Loucy (cell line): ENCODE results near the gene FAR2.

Experiments
- H2AFZ ChIP-seq: fragments of 200-600 bp; sonication (generic); 2 replicates; pipeline ENCODE4 v1.6.0; 2016; ENCODE audit warnings: antibody characterized with exemption, mild to moderate bottlenecking, low read length, moderate library complexity
- H3F3A ChIP-seq: fragments of 200-600 bp; 2 replicates; pipeline ENCODE4 v1.6.0; 2016; ENCODE audit warnings: antibody characterized with exemption, low read depth, mild to moderate bottlenecking
- H3K27me3 ChIP-seq: fragments of 200-600 bp; sonication (generic); 2 replicates; pipeline ENCODE4 v1.6.1; 2014; ENCODE audit warnings: low read length, mild to moderate bottlenecking; ENCODE audit not compliant: insufficient read depth, poor library complexity, severe bottlenecking
- H3K36me3 ChIP-seq: fragments of 200-600 bp; sonication (generic); 2 replicates; pipeline ENCODE4 v1.6.1; 2016; ENCODE audit warnings: low read length; ENCODE audit not compliant: insufficient read depth
- H3K4me1 ChIP-seq: fragments of 200-600 bp; sonication (generic); 2 replicates; pipeline ENCODE4 v1.5.1; 2014; ENCODE audit warnings: low read length, mild to moderate bottlenecking; ENCODE audit not compliant: insufficient read depth, poor library complexity, severe bottlenecking
- H3K4me2 ChIP-seq: fragments of 200-600 bp; sonication (generic); 2 replicates; pipeline ENCODE4 v1.6.0; 2014; ENCODE audit warnings: antibody characterized with exemption, low read length, low read depth, mild to moderate bottlenecking; ENCODE audit not compliant: poor library complexity, severe bottlenecking
- H3K4me3 ChIP-seq: fragments of 200-600 bp; sonication (generic); 2 replicates; pipeline ENCODE4 v1.5.1; 2014; ENCODE audit warnings: low read length, mild to moderate bottlenecking, mixed read lengths; ENCODE audit not compliant: poor library complexity, severe bottlenecking
- H3K79me2 ChIP-seq: fragments of 200-600 bp; sonication (generic); 2 replicates; pipeline ENCODE4 v1.6.1; 2014; ENCODE audit warnings: low read length; ENCODE audit not compliant: insufficient read depth
- H3K9ac ChIP-seq: fragments of 200-600 bp; sonication (generic); 2 replicates; pipeline ENCODE4 v1.6.0; 2014; ENCODE audit warnings: mild to moderate bottlenecking, low read depth, low read length, moderate library complexity; ENCODE audit not compliant: poor library complexity, severe bottlenecking
- H3K9me2 ChIP-seq: fragments of 200-600 bp; sonication (generic); replicated peaks from 2 replicates; pipeline ENCODE4 v1.6.1; 2016; ENCODE audit warnings: low read depth, low read length, mixed read lengths
- H3K9me3 ChIP-seq: fragments of 200-600 bp; sonication (generic); 2 replicates; pipeline ENCODE4 v1.6.1; 2014; ENCODE audit warnings: mild to moderate bottlenecking, antibody characterized with exemption, low read length, low read depth; ENCODE audit not compliant: insufficient read depth
- H4K20me1 ChIP-seq: fragments of 200-600 bp; sonication (generic); 2 replicates; pipeline ENCODE4 v1.6.0; 2014; ENCODE audit warnings: antibody characterized with exemption, low read length, mild to moderate bottlenecking; ENCODE audit not compliant: insufficient read depth, poor library complexity, severe bottlenecking
- CTCF ChIP-seq: fragments of 200-600 bp; sonication (generic); conservative IDR thresholded peaks from 2 replicates; pipeline ENCODE4 v1.5.1; 2014; ENCODE audit warnings: mild to moderate bottlenecking, antibody characterized with exemption, low read length
- EZH2phosphoT487 ChIP-seq: fragments of 200-600 bp; IDR thresholded peaks from 2 replicates; pipeline ENCODE4 v1.6.1; 2018; ENCODE audit warnings: antibody characterized with exemption, mild to moderate bottlenecking, moderate library complexity, borderline replicate concordance

FAR2 gene

GRCh38 chr12:29160230-29160629, 11.2 kb downstream of the FAR2 start:
- Histone ChIP-seq H3K9me2 (no peaks in the 10 kb centered on the region), H3K4me1 (peaks cover 54% of the 10 kb centered on the region), H3K36me3 (no peaks in the 10 kb centered on the region), H3K9ac (no peak overlapping the region), H3K27me3 (no peaks in the 10 kb centered on the region), H4K20me1 (no peaks in the 10 kb centered on the region), H3K4me3 (no peak overlapping the region), H3K79me2 (peaks cover 86% of the 10 kb centered on the region), H3K9me3 (no peaks in the 10 kb centered on the region), H3F3A (no peaks in the 10 kb centered on the region), H2AFZ (no peak overlapping the region), H3K4me2 (peak overlapping the region; percentile 31)
- no peak for TF ChIP-seq EZH2phosphoT487
- no peak for TF ChIP-seq CTCF

GRCh38 chr12:29163146-29163545, 14.1 kb downstream of the FAR2 start:
- H3K79me2 ChIP-seq = peaks cover 83% of the 10 kb centered on the region
- no peaks in the 10 kb centered on the region for H4K20me1 ChIP-seq
- no peaks in the 10 kb centered on the region for H3K27me3 ChIP-seq
- H3K4me1 ChIP-seq = peaks cover 45% of the 10 kb centered on the region
- H3F3A ChIP-seq = no peaks in the 10 kb centered on the region
- no peak for TF ChIP-seq CTCF
- no peak for TF ChIP-seq EZH2phosphoT487
- H3K36me3 ChIP-seq = no peaks in the 10 kb centered on the region
- no peaks in the 10 kb centered on the region for H3K9me3 ChIP-seq
- H3K4me3 ChIP-seq = no peak overlapping the region
- H2AFZ ChIP-seq = no peak overlapping the region
- H3K9ac ChIP-seq = no peak overlapping the region
- H3K4me2 ChIP-seq = no peak overlapping the region
- no peaks in the 10 kb centered on the region for H3K9me2 ChIP-seq

GRCh38 chr12:29164477-29165393, 15.7 kb downstream of the FAR2 start:
- Histone ChIP-seq H3K4me1 (peaks cover 32% of the 10 kb centered on the region), H3K79me2 (peaks cover 70% of the 10 kb centered on the region; the same call in 1 of the 2 replicates), H4K20me1 (no peaks in the 10 kb centered on the region), H2AFZ (no peak overlapping the region), H3K9me3 (no peaks in the 10 kb centered on the region), H3F3A (no peaks in the 10 kb centered on the region), H3K36me3 (no peaks in the 10 kb centered on the region), H3K27me3 (no peaks in the 10 kb centered on the region), H3K4me3 (peak overlapping the region; percentile 23), H3K9ac (no peak overlapping the region), H3K9me2 (no peaks in the 10 kb centered on the region), H3K4me2 (peak overlapping the region; percentile 58)
- no peak for TF ChIP-seq CTCF
- no peak for TF ChIP-seq EZH2phosphoT487
